Stomach (tissue), 4 donors: ENCODE data around the gene IRAG1.

Source experiments
- POLR2A ChIP-seq, 4 donors: fragments of 450-650 bp; IDR thresholded peaks; one replicate each; pipeline ENCODE4 v1.6.1; 2016; ENCODE audit warnings: antibody characterized with exemption in 4 of 4, control low read depth in 2 of 4, mild to moderate bottlenecking in 1 of 4, moderate library complexity in 1 of 4
- TF ChIP-seq, protein P1 (sequence below), 7 experiments: fragments of 450-650 bp in 4 of 7; fragments of 200-600 bp in 3 of 7; sonication (generic) in 3 of 7; IDR thresholded peaks; one replicate each; pipeline ENCODE4 v1.5.1; 2016 to 2019; ENCODE audit warnings: antibody characterized with exemption in 7 of 7, control low read depth in 2 of 7, mild to moderate bottlenecking in 1 of 7

DNA sequence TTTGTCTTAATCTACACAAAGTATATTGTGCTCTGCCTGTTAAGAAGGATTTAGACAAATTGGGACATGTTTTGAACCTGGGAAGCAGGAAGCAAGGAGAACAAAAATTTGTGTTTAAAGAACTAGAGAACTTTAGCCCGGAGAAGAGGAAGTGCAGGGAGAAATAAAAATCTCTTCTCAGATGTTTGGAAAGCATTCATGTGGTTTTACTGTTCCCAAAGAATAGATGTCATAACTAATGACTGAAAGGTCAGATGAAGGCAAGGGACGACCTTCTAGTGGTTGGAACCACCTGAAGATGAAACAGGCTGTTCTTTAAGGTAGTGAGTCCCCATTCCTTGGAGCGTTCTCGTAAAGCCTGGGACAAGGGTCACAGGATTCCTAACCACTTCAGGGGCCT lies 38.3 kb downstream of the IRAG1 start:
- no peak for TF ChIP-seq POLR2A (IDR thresholded peaks at IDR 0.05)
- TF ChIP-seq, protein P1, sequence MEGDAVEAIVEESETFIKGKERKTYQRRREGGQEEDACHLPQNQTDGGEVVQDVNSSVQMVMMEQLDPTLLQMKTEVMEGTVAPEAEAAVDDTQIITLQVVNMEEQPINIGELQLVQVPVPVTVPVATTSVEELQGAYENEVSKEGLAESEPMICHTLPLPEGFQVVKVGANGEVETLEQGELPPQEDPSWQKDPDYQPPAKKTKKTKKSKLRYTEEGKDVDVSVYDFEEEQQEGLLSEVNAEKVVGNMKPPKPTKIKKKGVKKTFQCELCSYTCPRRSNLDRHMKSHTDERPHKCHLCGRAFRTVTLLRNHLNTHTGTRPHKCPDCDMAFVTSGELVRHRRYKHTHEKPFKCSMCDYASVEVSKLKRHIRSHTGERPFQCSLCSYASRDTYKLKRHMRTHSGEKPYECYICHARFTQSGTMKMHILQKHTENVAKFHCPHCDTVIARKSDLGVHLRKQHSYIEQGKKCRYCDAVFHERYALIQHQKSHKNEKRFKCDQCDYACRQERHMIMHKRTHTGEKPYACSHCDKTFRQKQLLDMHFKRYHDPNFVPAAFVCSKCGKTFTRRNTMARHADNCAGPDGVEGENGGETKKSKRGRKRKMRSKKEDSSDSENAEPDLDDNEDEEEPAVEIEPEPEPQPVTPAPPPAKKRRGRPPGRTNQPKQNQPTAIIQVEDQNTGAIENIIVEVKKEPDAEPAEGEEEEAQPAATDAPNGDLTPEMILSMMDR (IDR thresholded peaks at IDR 0.05), result no peak
